HepG2 (cell line): ENCODE measurements around the gene FAM156B. TPM values are rescaled to one million over a fixed set of nuclear protein-coding genes. Genes with fewer than 3 reads are reported as not detected.

ENCODE experiments used
- ERF ChIP-seq: IDR thresholded peaks from 2 replicates; pipeline ENCODE4 v1.6.1; 2018; ENCODE audit warnings: missing biosample characterization, missing genetic modification reagents
- HCFC1 ChIP-seq: fragments of 150-350 bp; IDR thresholded peaks from 2 replicates; pipeline ENCODE4 v1.6.1; 2014; ENCODE audit warnings: low read depth, low read length
- HMGXB4 ChIP-seq, 2 experiments: sonication (generic) in 1 of 2; formaldehyde crosslinking in 1 of 2; IDR thresholded peaks; 2 replicates each; pipeline versions ENCODE4 v1.4.0 to v1.6.1; 2018 to 2020; ENCODE audit warnings: missing genetic modification reagents in 2 of 2, borderline replicate concordance in 1 of 2, low read depth in 1 of 2, mild to moderate bottlenecking in 1 of 2, missing biosample characterization in 1 of 2
- HNF4G ChIP-seq, 2 experiments: sonication (generic) in 1 of 2; formaldehyde crosslinking in 1 of 2; IDR thresholded peaks; 2 replicates each; pipeline versions ENCODE4 v1.4.0 to v1.6.1; 2011 to 2020; ENCODE audit warnings: borderline replicate concordance in 2 of 2, low read depth in 2 of 2, mild to moderate bottlenecking in 2 of 2, low read length in 1 of 2, missing genetic modification reagents in 1 of 2, moderate library complexity in 1 of 2
- JUND ChIP-seq: sonication (generic); formaldehyde crosslinking; IDR thresholded peaks from 2 replicates; pipeline ENCODE4 v1.8.0; 2022; ENCODE audit warnings: mild to moderate bottlenecking, missing genetic modification reagents
- NFKBIZ ChIP-seq: IDR thresholded peaks from 2 replicates; pipeline ENCODE4 v1.6.1; 2018; ENCODE audit warnings: missing genetic modification reagents, missing compliant biosample characterization
- SMARCC2 ChIP-seq: fragments of 450-650 bp; IDR thresholded peaks from 2 replicates; pipeline ENCODE4 v1.6.1; 2017; ENCODE audit warnings: antibody characterized with exemption, mild to moderate bottlenecking
- SMYD3 ChIP-seq: sonication (generic); formaldehyde crosslinking; IDR thresholded peaks from 2 replicates; pipeline ENCODE4 v1.8.1; 2023; ENCODE audit warnings: mild to moderate bottlenecking, missing genetic modification reagents
- USF2 ChIP-seq, 2 experiments: sonication (generic) in 1 of 2; formaldehyde crosslinking in 1 of 2; IDR thresholded peaks; 2 replicates each; pipeline versions ENCODE4 v1.5.1 to v1.6.1; 2011 to 2020; ENCODE audit warnings: borderline replicate concordance in 1 of 2, low read depth in 1 of 2, low read length in 1 of 2, mild to moderate bottlenecking in 1 of 2, missing genetic modification reagents in 1 of 2, moderate library complexity in 1 of 2
- ZBTB42 ChIP-seq: sonication (generic); formaldehyde crosslinking; IDR thresholded peaks from 2 replicates; pipeline ENCODE4 v1.5.0; 2020; ENCODE audit warnings: mild to moderate bottlenecking, missing genetic modification reagents
- ZFX ChIP-seq: sonication (generic); formaldehyde crosslinking; IDR thresholded peaks from 2 replicates; pipeline ENCODE4 v1.4.0; 2020; ENCODE audit warnings: mild to moderate bottlenecking, low read depth, missing genetic modification reagents, moderate library complexity
- ZNF18 ChIP-seq: sonication (generic); formaldehyde crosslinking; IDR thresholded peaks from 2 replicates; pipeline ENCODE4 v1.8.0; 2022; ENCODE audit warnings: mild to moderate bottlenecking, missing genetic modification reagents; ENCODE audit not compliant: insufficient replicate concordance
- ZNF230 ChIP-seq: sonication (generic); formaldehyde crosslinking; IDR thresholded peaks from 2 replicates; pipeline ENCODE4 v1.4.0; 2020; ENCODE audit warnings: mild to moderate bottlenecking, missing genetic modification reagents
- ZNF253 ChIP-seq: sonication (generic); formaldehyde crosslinking; IDR thresholded peaks from 2 replicates; pipeline ENCODE4 v1.8.0; 2022; ENCODE audit warnings: mild to moderate bottlenecking, missing genetic modification reagents, borderline replicate concordance
- ZNF276 ChIP-seq: sonication (generic); formaldehyde crosslinking; IDR thresholded peaks from 2 replicates; pipeline ENCODE4 v1.4.0; 2020; ENCODE audit warnings: mild to moderate bottlenecking, low read depth, missing genetic modification reagents
- ZNF558 ChIP-seq: sonication (generic); formaldehyde crosslinking; IDR thresholded peaks from 2 replicates; pipeline ENCODE4 v1.9.0; 2022; ENCODE audit warnings: mild to moderate bottlenecking, missing genetic modification reagents, borderline replicate concordance
- ZNF563 ChIP-seq: sonication (generic); formaldehyde crosslinking; IDR thresholded peaks from 2 replicates; pipeline ENCODE4 v1.8.0; 2022; ENCODE audit warnings: mild to moderate bottlenecking, moderate library complexity, missing genetic modification reagents
- ZNF576 ChIP-seq: sonication (generic); formaldehyde crosslinking; IDR thresholded peaks from 2 replicates; pipeline ENCODE4 v1.4.0; 2020; ENCODE audit warnings: mild to moderate bottlenecking, missing genetic modification reagents
- ZNF777 ChIP-seq: sonication (generic); formaldehyde crosslinking; IDR thresholded peaks from 2 replicates; pipeline ENCODE4 v1.4.0; 2020; ENCODE audit warnings: missing genetic modification reagents
- polyA plus RNA-seq, 8 experiments: library from polyadenylated mRNA; depleted of rRNA in 3 of 8; stranded (reverse) in 7 of 8; unstranded in 1 of 8; fragments of >200 nt; fragmentation: Illumina TruSeq in 4 of 8; extraction: Trizol in 4 of 8; gene quantifications; 2 replicates each; pipeline versions ENCODE4 v1.2.1 to v1.2.3, GENCODE V29; 2011 to 2016; ENCODE audit warnings: low read depth in 4 of 8, missing spikeins in 1 of 8, mixed read lengths in 1 of 8; ENCODE audit not compliant: insufficient read depth in 1 of 8
- total RNA-seq, 5 experiments: library from RNA; depleted of rRNA; stranded (reverse); fragments of >200 nt; fragmentation: Illumina TruSeq; extraction: Trizol; gene quantifications; 2 replicates each; pipeline ENCODE4 v1.2.3, GENCODE V29; 2016; ENCODE audit warnings: low read depth in 1 of 5

FAM156B gene
- total and polyA plus RNA-seq, 2 of the 13 experiments (the other 11 are each of a cell fraction or from before 2014, with no cell fraction given): 7.8 to 82.1 TPM

- TF ChIP-seq ZNF558 (CRISPR knock-in tag): no peak
- TF ChIP-seq USF2 (IDR thresholded peaks at IDR 0.05; ENCODE audit: low read depth, low read length): no peak
- no peak for TF ChIP-seq USF2 (CRISPR knock-in tag; IDR thresholded peaks at IDR 0.05; ENCODE audit: borderline replicate concordance)
- TF ChIP-seq HMGXB4 (CRISPR knock-in tag; IDR thresholded peaks at IDR 0.05; ENCODE audit: borderline replicate concordance in 1 of 2, low read depth in 1 of 2): peak in 1 of 2 experiments; percentile 81; a peak in 3 of 4 replicates
- no peak for TF ChIP-seq ZNF777
- TF ChIP-seq ZNF253: no peak
- no peak for TF ChIP-seq ZNF276 (CRISPR knock-in tag)
- TF ChIP-seq NFKBIZ (CRISPR knock-in tag): no peak
- no peak for TF ChIP-seq ZNF230 (CRISPR knock-in tag)
- peak; percentile 40 for TF ChIP-seq ZNF18 (CRISPR knock-in tag)
- TF ChIP-seq JUND (CRISPR knock-in tag): no peak
- no peak for TF ChIP-seq ZNF576 (CRISPR knock-in tag)
- 0 out of 2 replicates have a peak, but pooled peaks have one; percentile 18 for TF ChIP-seq SMYD3 (CRISPR knock-in tag)
- peak; percentile 47; the same call in 1 of the 2 replicates for TF ChIP-seq ZFX
- no peak for TF ChIP-seq SMARCC2
- TF ChIP-seq HCFC1: 0 out of 2 replicates have a peak, but pooled peaks have one; percentile 15
- no peak for TF ChIP-seq HNF4G (IDR thresholded peaks at IDR 0.05; ENCODE audit: borderline replicate concordance, low read depth, low read length)
- TF ChIP-seq HNF4G (CRISPR knock-in tag; IDR thresholded peaks at IDR 0.05; ENCODE audit: borderline replicate concordance, low read depth): no peak
- TF ChIP-seq ZBTB42 (CRISPR knock-in tag): no peak
- TF ChIP-seq ZNF563 (CRISPR knock-in tag): no peak; the same call in 1 of the 2 replicates
- TF ChIP-seq ERF (CRISPR knock-in tag): no peak
Observed at GRCh38 chrX:52934704-52935469, 37.8 kb downstream of the FAM156B start (continued).
